Measurements from ENCODE around the gene SPOCK1. TPM values are rescaled to one million over a fixed set of nuclear protein-coding genes. Genes with fewer than 3 reads are reported as not detected.

Gene SPOCK1
- total and polyA plus RNA-seq, 2 donors (not counting 3 experiments of a cell fraction or from before 2014, with no cell fraction given) = 144 to 280 TPM

DNA sequence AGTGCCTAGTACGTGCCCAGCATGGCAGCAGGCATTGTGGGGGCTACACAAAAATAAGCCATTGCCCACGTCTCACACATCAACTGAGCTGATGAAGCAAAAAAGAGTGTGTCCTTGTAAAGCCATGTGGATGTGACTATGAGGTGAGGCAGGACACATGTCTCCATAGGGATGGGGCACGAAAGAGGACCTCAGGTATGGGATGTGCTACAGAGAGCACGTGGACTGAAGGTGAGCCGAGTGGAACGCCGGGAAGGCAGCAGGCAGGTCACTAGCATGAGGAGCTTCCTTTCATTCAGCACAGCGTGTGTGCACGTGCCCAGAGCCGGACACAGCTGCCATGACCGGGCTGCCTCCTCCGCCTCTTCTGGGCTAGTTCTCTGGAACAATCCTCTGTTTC, 429.8 kb downstream of the SPOCK1 start:
- BruUV-seq (replicated peaks) = no TSS peak
- FAIRE-seq = no peak
- no peak overlapping the region for H3K27ac ChIP-seq (ENCODE audit: insufficient read depth, low read depth, low read length)
- no peaks in the 10 kb centered on the region for H3K9me3 ChIP-seq (replicated peaks; ENCODE audit: control insufficient read depth, insufficient read depth, low read length)
- POLR2A ChIA-PET = no interaction called here
- TF ChIP-seq FOS (IDR thresholded peaks at IDR 0.05; ENCODE audit: borderline replicate concordance, insufficient read depth, low read length) (no peak), POLR2A (IDR thresholded peaks at IDR 0.05; ENCODE audit: low read depth, low read length) (no peak), EZH2 (IDR thresholded peaks at IDR 0.05; ENCODE audit: borderline replicate concordance, low read depth, low read length, severe bottlenecking) (no peak), POLR2AphosphoS5 (IDR thresholded peaks at IDR 0.05; ENCODE audit: insufficient read depth, low read depth, low read length) (no peak), JUN (IDR thresholded peaks at IDR 0.05; ENCODE audit: borderline replicate concordance, insufficient read depth, insufficient read length, low read depth) (no peak), GATA2 (IDR thresholded peaks at IDR 0.05; ENCODE audit: insufficient read depth, insufficient read length, low read depth, low read length) (no peak), MYC (IDR thresholded peaks at IDR 0.05; ENCODE audit: low read depth, low read length) (no peak)
- TF ChIP-seq, protein P1, sequence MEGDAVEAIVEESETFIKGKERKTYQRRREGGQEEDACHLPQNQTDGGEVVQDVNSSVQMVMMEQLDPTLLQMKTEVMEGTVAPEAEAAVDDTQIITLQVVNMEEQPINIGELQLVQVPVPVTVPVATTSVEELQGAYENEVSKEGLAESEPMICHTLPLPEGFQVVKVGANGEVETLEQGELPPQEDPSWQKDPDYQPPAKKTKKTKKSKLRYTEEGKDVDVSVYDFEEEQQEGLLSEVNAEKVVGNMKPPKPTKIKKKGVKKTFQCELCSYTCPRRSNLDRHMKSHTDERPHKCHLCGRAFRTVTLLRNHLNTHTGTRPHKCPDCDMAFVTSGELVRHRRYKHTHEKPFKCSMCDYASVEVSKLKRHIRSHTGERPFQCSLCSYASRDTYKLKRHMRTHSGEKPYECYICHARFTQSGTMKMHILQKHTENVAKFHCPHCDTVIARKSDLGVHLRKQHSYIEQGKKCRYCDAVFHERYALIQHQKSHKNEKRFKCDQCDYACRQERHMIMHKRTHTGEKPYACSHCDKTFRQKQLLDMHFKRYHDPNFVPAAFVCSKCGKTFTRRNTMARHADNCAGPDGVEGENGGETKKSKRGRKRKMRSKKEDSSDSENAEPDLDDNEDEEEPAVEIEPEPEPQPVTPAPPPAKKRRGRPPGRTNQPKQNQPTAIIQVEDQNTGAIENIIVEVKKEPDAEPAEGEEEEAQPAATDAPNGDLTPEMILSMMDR (IDR thresholded peaks at IDR 0.05; ENCODE audit: extremely low read depth in 1 of 2, insufficient read depth in 1 of 2, low read depth in 1 of 2, low read length in 2 of 2) = no peak
- TF ChIP-seq, protein P2, sequence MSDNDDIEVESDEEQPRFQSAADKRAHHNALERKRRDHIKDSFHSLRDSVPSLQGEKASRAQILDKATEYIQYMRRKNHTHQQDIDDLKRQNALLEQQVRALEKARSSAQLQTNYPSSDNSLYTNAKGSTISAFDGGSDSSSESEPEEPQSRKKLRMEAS (IDR thresholded peaks at IDR 0.05; ENCODE audit: insufficient read depth, insufficient read length) = no peak
- H3K36me3 ChIP-seq (ENCODE audit: control insufficient read depth in 2 of 2, extremely low read depth in 1 of 2, insufficient read depth in 2 of 2, low read length in 2 of 2) = no peaks in the 10 kb centered on the region
- H4K20me1 ChIP-seq (replicated peaks; ENCODE audit: control insufficient read depth, extremely low read depth, insufficient read depth, low read length) = no peaks in the 10 kb centered on the region
- H3K79me2 ChIP-seq (ENCODE audit: control insufficient read depth, insufficient read depth, low read length) = peaks cover 8% of the 10 kb centered on the region
- H3K9me1 ChIP-seq (replicated peaks; ENCODE audit: control insufficient read depth, extremely low read depth, insufficient read depth, low read length) = no peaks in the 10 kb centered on the region
- dilution Hi-C loops (cut with MboI; ENCODE audit: extremely low pct_ligation_motif_present, low sequenced_read_pairs) = no loop called here
- H2AFZ ChIP-seq (ENCODE audit: low read depth, low read length) = no peak overlapping the region
- CTCF ChIA-PET = no interaction called here
- H3K9ac ChIP-seq (replicated peaks; ENCODE audit: extremely low read depth, insufficient read depth, low read length) = no peak overlapping the region
- no peak for DNase-seq (ENCODE audit: low read depth, low spot score)
- no peak overlapping the region for H3K4me3 ChIP-seq (replicated peaks in 1 of 3; ENCODE audit: insufficient read depth in 1 of 3, low read depth in 1 of 3, low read length in 3 of 3)
- H3K27me3 ChIP-seq (ENCODE audit: control insufficient read depth in 2 of 2, insufficient read depth in 2 of 2, low read length in 2 of 2) = no peaks in the 10 kb centered on the region
- intact Hi-C loops (cut with micrococcal nuclease) = no loop called here
- H3K4me1 ChIP-seq (ENCODE audit: control insufficient read depth, extremely low read depth, insufficient read depth, low read length) = peaks cover 30% of the 10 kb centered on the region
- H3K4me2 ChIP-seq (ENCODE audit: insufficient read depth, low read length) = no peak overlapping the region

All from endothelial cell of umbilical vein (primary cell).